Skeletal muscle tissue (tissue), 5 donors: Measurements from ENCODE around the gene SURF6. TPM values are rescaled to one million over a fixed set of nuclear protein-coding genes. Genes with fewer than 3 reads are reported as not detected.

Experiments
- H3K27ac ChIP-seq: one replicate; pipeline ENCODE4 v1.7.0; 2013; ENCODE audit warnings: mild to moderate bottlenecking, low read depth, low read length, inconsistent platforms
- H3K27me3 ChIP-seq, 3 donors: one replicate each; pipeline ENCODE4 v1.7.0; 2013; ENCODE audit warnings: low read length in 3 of 3; ENCODE audit not compliant: control insufficient read depth in 3 of 3, insufficient read depth in 3 of 3
- H3K36me3 ChIP-seq, 3 donors: one replicate each; pipeline ENCODE4 v1.7.0; 2013; ENCODE audit warnings: low read length in 3 of 3; ENCODE audit not compliant: control insufficient read depth in 3 of 3, insufficient read depth in 3 of 3
- H3K4me1 ChIP-seq, 3 donors: one replicate each; pipeline ENCODE4 v1.7.0; 2013; ENCODE audit warnings: low read length in 3 of 3, mild to moderate bottlenecking in 3 of 3; ENCODE audit not compliant: control insufficient read depth in 3 of 3, insufficient read depth in 3 of 3
- H3K4me3 ChIP-seq, 3 donors: one replicate each; pipeline ENCODE4 v1.7.0; 2013; ENCODE audit warnings: low read length in 3 of 3
- H3K9ac ChIP-seq, 3 donors: one replicate each; pipeline ENCODE4 v1.7.0; 2013; ENCODE audit warnings: low read length in 3 of 3, mild to moderate bottlenecking in 3 of 3, moderate library complexity in 2 of 3, low read depth in 1 of 3
- H3K9me3 ChIP-seq, 3 donors: one replicate each; pipeline ENCODE4 v1.7.0; 2013; ENCODE audit warnings: low read length in 3 of 3; ENCODE audit not compliant: control insufficient read depth in 3 of 3
- small RNA-seq: library from RNA; depleted of rRNA; stranded (forward); fragments of <200 nt; gene quantifications from one replicate; pipeline ENCODE3, GENCODE V24; 2014
- total RNA-seq: library from RNA; depleted of rRNA; stranded (reverse); fragments of >200 nt; gene quantifications from one replicate; pipeline ENCODE4 v1.2.3, GENCODE V29; 2014
- donor health status: Osteomylitis.

The SURF6 gene
- total RNA-seq, 1 donor from 2014 or later = 7.8 TPM

DNA sequence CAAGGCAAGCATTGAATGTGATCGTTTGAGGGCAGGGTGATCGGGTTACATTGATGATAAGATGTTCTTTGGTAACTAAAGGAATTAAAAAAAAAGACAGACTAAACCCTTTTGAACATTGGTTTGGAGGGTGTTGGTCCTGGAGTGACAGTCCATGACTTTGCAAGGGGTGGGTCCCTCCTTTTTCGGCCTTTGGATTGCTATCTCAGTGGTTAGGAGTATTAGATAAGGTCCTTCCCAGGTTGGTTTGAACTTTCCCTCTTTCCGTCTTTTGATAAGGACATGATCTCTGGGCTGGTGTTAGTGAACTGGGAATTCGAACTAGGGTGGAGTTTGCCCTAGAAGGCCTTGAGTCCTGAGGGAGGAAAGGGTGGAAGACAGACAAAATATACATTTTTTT lies 55.6 kb downstream of the SURF6 start:
- H3K9ac ChIP-seq = no peak overlapping the region
- H3K9me3 ChIP-seq = no peaks in the 10 kb centered on the region
- peaks cover 18 to 32% (median 25%) of the 10 kb centered on the region in 3 donors for H3K27me3 ChIP-seq

More for the DNA sequence above, 55.6 kb downstream of the SURF6 start:
- Histone ChIP-seq H3K4me3 (no peak overlapping the region), H3K36me3 (no peaks in the 10 kb centered on the region), H3K4me1 (no peaks in the 10 kb centered on the region), H3K27ac (no peak overlapping the region)

Small RNAs within 50 kb of the gene (small RNA-seq; reads per million reads assigned to genes)
- gene RF00019 = not detected
- not detected for gene SNORD24
- not detected for gene SNORD36A
- not detected for gene SNORD36B
- not detected for gene SNORD36C

Other genes with a start within 250 kb of the SURF6 start
- 26.1 TPM for gene RALGDS, start 214.9 kb downstream of the SURF6 start, total RNA-seq
- gene GBGT1, start 172.3 kb downstream of the SURF6 start, total RNA-seq = 2.6 TPM
- not detected for gene OBP2B, start 126.9 kb downstream of the SURF6 start, total RNA-seq
- under 0.01 TPM for gene ABO, start 61.0 kb downstream of the SURF6 start, total RNA-seq
- gene MED22, start 11.9 kb upstream of the SURF6 start, total RNA-seq = 13.0 TPM
- 2,342 TPM for gene RPL7A, start 12.0 kb upstream of the SURF6 start, total RNA-seq
- gene SURF1, start 20.3 kb upstream of the SURF6 start, total RNA-seq = 24.5 TPM
- 12.5 TPM for gene SURF2, start 20.4 kb upstream of the SURF6 start, total RNA-seq
- gene SURF4, start 39.9 kb upstream of the SURF6 start, total RNA-seq = 166 TPM
- 1.0 TPM for gene STKLD1, start 40.2 kb upstream of the SURF6 start, total RNA-seq
- gene REXO4, start 81.8 kb upstream of the SURF6 start, total RNA-seq = 14.6 TPM
- 1.6 TPM for gene ADAMTS13, start 86.2 kb upstream of the SURF6 start, total RNA-seq
- 4.7 TPM for gene CACFD1, start 123.8 kb upstream of the SURF6 start, total RNA-seq
- 0.52 TPM for gene SLC2A6, start 142.9 kb upstream of the SURF6 start, total RNA-seq
- 8.9 TPM for gene MYMK, start 188.8 kb upstream of the SURF6 start, total RNA-seq
- 4.7 TPM for gene ADAMTSL2, start 198.5 kb upstream of the SURF6 start, total RNA-seq